GM12878 (cell line): ENCODE measurements around the gene KMT2E. TPM values are rescaled to one million over a fixed set of nuclear protein-coding genes. Genes with fewer than 3 reads are reported as not detected.

Experiments used
- ATAC-seq: fragments of 200-7000 bp; cut with Tn5 transposase; 3 replicates; pipeline ENCODE4 v1.9.1; 2020; ENCODE audit warnings: mild to moderate bottlenecking, moderate library complexity
- BruUV-seq: library from RNA; stranded (reverse); fragments of 400-500 nt; replicated peaks from 2 replicates; lab custom pipeline; 2021; lab: Mats Ljungman, UMichigan
- CTCF ChIA-PET: fragments of 300-600 bp; sonication (Branson Sonifier 250); formaldehyde crosslinking; extraction: SDS; loops from one replicate; lab custom pipeline; 2021; ENCODE audit warnings: inconsistent platforms; lab: Yijun Ruan, JAX
- POLR2A ChIA-PET: fragments of 350-600 bp; formaldehyde crosslinking; extraction: SDS; loops from one replicate; lab custom pipeline; 2021; ENCODE audit warnings: inconsistent platforms; lab: Charles Lee
- RAD21 ChIA-PET: fragments of 300-600 bp; sonication (Branson Sonifier 250); formaldehyde crosslinking; loops from one replicate; lab custom pipeline; 2023; ENCODE audit warnings: antibody characterized with exemption; ENCODE audit not compliant: unreplicated experiment; lab: Charles Lee
- SMC1A ChIA-PET: fragments of 300-600 bp; sonication (Branson Sonifier 250); formaldehyde crosslinking; loops from one replicate; lab custom pipeline; 2023; ENCODE audit not compliant: unreplicated experiment, uncharacterized antibody; lab: Charles Lee
- DNase-seq: peaks from one replicate; pipeline ENCODE4 v3.0.0-alpha.2; 2011; ENCODE audit warnings: low read depth, low spot score
- FAIRE-seq: peaks from 3 replicates; lab custom pipeline; 2011; peaks lifted over from hg19 to GRCh38; lab: Jason Lieb, UNC
- H2AFZ ChIP-seq: 2 replicates; pipeline ENCODE4 v1.6.0; 2011; ENCODE audit warnings: low read depth, low read length, control low read depth; ENCODE audit not compliant: control insufficient read depth
- H3K27ac ChIP-seq: 2 replicates; pipeline ENCODE4 v1.5.1; 2011; ENCODE audit warnings: control low read depth; ENCODE audit not compliant: control insufficient read depth, insufficient read depth
- H3K27me3 ChIP-seq, 2 experiments: replicated peaks in 1 of 2; 2 replicates each; pipeline versions ENCODE4 v1.6.0 to v1.6.1; 2011; ENCODE audit warnings: low read length in 1 of 2; ENCODE audit not compliant: control insufficient read depth in 2 of 2, insufficient read depth in 2 of 2
- H3K36me3 ChIP-seq, 2 experiments: 2 replicates each; pipeline ENCODE4 v1.5.1; 2011; ENCODE audit warnings: low read length in 1 of 2; ENCODE audit not compliant: control insufficient read depth in 2 of 2, insufficient read depth in 2 of 2
- H3K4me1 ChIP-seq: 2 replicates; pipeline ENCODE4 v1.6.1; 2011; ENCODE audit warnings: mild to moderate bottlenecking, low read length, moderate library complexity, mixed read lengths; ENCODE audit not compliant: control insufficient read depth, insufficient read depth
- H3K4me2 ChIP-seq: 2 replicates; pipeline ENCODE4 v1.6.0; 2011; ENCODE audit warnings: control low read depth; ENCODE audit not compliant: control insufficient read depth, insufficient read depth
- H3K4me3 ChIP-seq: fragments of 200-600 bp; sonication (generic); 2 replicates; pipeline ENCODE4 v1.5.1; 2016
- H3K79me2 ChIP-seq: 2 replicates; pipeline ENCODE4 v1.6.0; 2011; ENCODE audit warnings: low read length; ENCODE audit not compliant: control insufficient read depth, insufficient read depth
- H3K9ac ChIP-seq: 2 replicates; pipeline ENCODE4 v1.8.0; 2011; ENCODE audit warnings: low read length, control low read depth, mixed read lengths; ENCODE audit not compliant: control insufficient read depth, insufficient read depth
- H3K9me3 ChIP-seq: replicated peaks from 3 replicates; pipeline ENCODE4 v1.5.1; 2011; ENCODE audit warnings: mild to moderate bottlenecking, low read length; ENCODE audit not compliant: control insufficient read depth, insufficient read depth
- H4K20me1 ChIP-seq: 2 replicates; pipeline ENCODE4 v1.6.0; 2011; ENCODE audit not compliant: control insufficient read depth, insufficient read depth
- CEBPB ChIP-seq, 2 experiments: fragments of 150-350 bp in 1 of 2; IDR thresholded peaks; 2 replicates each; pipeline ENCODE4 v1.6.1; 2012 to 2014; ENCODE audit warnings: low read depth in 2 of 2, low read length in 2 of 2, borderline replicate concordance in 1 of 2, inconsistent platforms in 1 of 2
- CHD4 ChIP-seq: fragments of 200-600 bp; sonication (generic); IDR thresholded peaks from 2 replicates; pipeline ENCODE4 v1.6.1; 2016; ENCODE audit warnings: mild to moderate bottlenecking
- DPF2 ChIP-seq: fragments of 450-650 bp; IDR thresholded peaks from 2 replicates; pipeline ENCODE4 v1.6.1; 2017; ENCODE audit warnings: mild to moderate bottlenecking
- E2F4 ChIP-seq: IDR thresholded peaks from 2 replicates; pipeline ENCODE4 v1.6.1; 2012; ENCODE audit warnings: low read depth, low read length, improper control_type of control experiment
- EGR1 ChIP-seq, 2 experiments: IDR thresholded peaks; 1 replicate in 1 of 2; 2 replicates in 1 of 2; pipeline ENCODE4 v1.6.1; 2011 to 2012; ENCODE audit warnings: low read depth in 2 of 2, low read length in 2 of 2, borderline replicate concordance in 1 of 2, mild to moderate bottlenecking in 1 of 2, moderate library complexity in 1 of 2
- EZH2 ChIP-seq: IDR thresholded peaks from 2 replicates; pipeline ENCODE4 v1.6.1; 2012; ENCODE audit warnings: low read depth, mild to moderate bottlenecking, control low read depth, inconsistent platforms, low read length, borderline replicate concordance; ENCODE audit not compliant: control insufficient read depth
- GATAD2B ChIP-seq: fragments of 450-650 bp; conservative IDR thresholded peaks from 2 replicates; pipeline ENCODE4 v1.6.1; 2017; ENCODE audit warnings: low read depth, mild to moderate bottlenecking, moderate library complexity
- IRF3 ChIP-seq: fragments of 450-650 bp; IDR thresholded peaks from 2 replicates; pipeline ENCODE4 v1.6.1; 2014; ENCODE audit warnings: mild to moderate bottlenecking
- NKRF ChIP-seq: fragments of 450-650 bp; conservative IDR thresholded peaks from 2 replicates; pipeline ENCODE4 v1.6.1; 2017; ENCODE audit warnings: mild to moderate bottlenecking, moderate library complexity
- PML ChIP-seq: IDR thresholded peaks from 2 replicates; pipeline ENCODE4 v1.6.1; 2012; ENCODE audit warnings: low read length, inconsistent platforms
- POU2F2 ChIP-seq: IDR thresholded peaks from 3 replicates; pipeline ENCODE4 v1.6.1; 2011; ENCODE audit warnings: low read depth, mild to moderate bottlenecking, low read length, borderline replicate concordance
- RAD51 ChIP-seq: fragments of 450-650 bp; IDR thresholded peaks from 2 replicates; pipeline ENCODE4 v1.6.1; 2016; ENCODE audit warnings: moderate library complexity, mild to moderate bottlenecking, inconsistent platforms
- SIN3A ChIP-seq: IDR thresholded peaks from 2 replicates; pipeline ENCODE4 v1.6.1; 2012; ENCODE audit warnings: low read depth, low read length, improper control_type of control experiment
- SMC3 ChIP-seq: IDR thresholded peaks from 2 replicates; pipeline ENCODE4 v1.6.1; 2011; ENCODE audit warnings: low read length, improper control_type of control experiment, borderline replicate concordance
- USF2 ChIP-seq: IDR thresholded peaks from 2 replicates; pipeline ENCODE4 v1.6.1; 2011; ENCODE audit warnings: low read depth, low read length, improper control_type of control experiment, borderline replicate concordance
- YBX1 ChIP-seq: fragments of 450-650 bp; IDR thresholded peaks from 2 replicates; pipeline ENCODE4 v1.6.1; 2016; ENCODE audit warnings: antibody characterized with exemption
- ZNF207 ChIP-seq: fragments of 450-650 bp; IDR thresholded peaks from 2 replicates; pipeline ENCODE4 v1.6.1; 2014; ENCODE audit warnings: antibody characterized with exemption, mild to moderate bottlenecking, borderline replicate concordance
- ZNF274 ChIP-seq: IDR thresholded peaks from one replicate; pipeline ENCODE4 v1.8.0; 2011; ENCODE audit not compliant: insufficient read length, insufficient read depth
- WGBS: methylation state at CpG from one replicate; pipeline ENCODE4 v1.1.6; 2016; ENCODE audit warnings: low lambda C conversion rate; ENCODE audit not compliant: insufficient replicate concordance, insufficient coverage; ENCODE audit errors: missing lambda C conversion rate; 5-methylcytosine and 5-hydroxymethylcytosine counted together
- in situ Hi-C: fragments of 300-500 bp; cut with MboI; formaldehyde crosslinking; loops from 9 replicates; pipeline ENCODE4 v1.14.3; 2018; ENCODE audit warnings: mixed read lengths
- intact Hi-C: fragments of 100-400 bp; cut with micrococcal nuclease; formaldehyde crosslinking; loops from one replicate; pipeline ENCODE4 v1.14.2; 2022; ENCODE audit not compliant: unreplicated experiment
- polyA plus RNA-seq, 11 experiments: library from polyadenylated mRNA; depleted of rRNA in 4 of 11; unstranded in 6 of 11; stranded (reverse) in 5 of 11; fragments of >200 nt; fragmentation: Nextera tagmentation in 4 of 11; fragmentation: Illumina TruSeq in 1 of 11; extraction: Ambion mirVana in 4 of 11; extraction: Trizol in 1 of 11; gene quantifications; 1 replicate in 1 of 11; 2 replicates in 10 of 11; pipeline versions ENCODE4 v1.2.1 to v1.2.3, GENCODE V29; 2011 to 2016; ENCODE audit warnings: inconsistent platforms in 2 of 11, missing spikeins in 2 of 11, low read depth in 1 of 11
- total RNA-seq, 4 experiments: library from RNA; depleted of rRNA in 3 of 4; stranded (reverse); fragments of >200 nt in 3 of 4; fragmentation: Illumina TruSeq in 1 of 4; extraction: Trizol in 1 of 4; gene quantifications; 2 replicates each; pipeline versions ENCODE4 v1.2.1 to v1.2.3, GENCODE V29; 2013 to 2021

Gene KMT2E
- total and polyA plus RNA-seq, 10 of the 15 experiments (the other 5 are each of a cell fraction or from before 2014, with no cell fraction given) = 13.2 to 68.1 (median 34.1) TPM

GRCh38 chr7:105060923-105061322 is 46.9 kb downstream of the KMT2E start:
- no peak for ATAC-seq
- Histone ChIP-seq H3K36me3 (peaks cover 3 to 21% of the 10 kb centered on the region in 2 experiments), H2AFZ (no peak overlapping the region), H4K20me1 (0 out of 2 replicates have a peak, but pooled peaks cover 2% of the 10 kb centered on the region), H3K9me3 (no peaks in the 10 kb centered on the region), H3K79me2 (peaks cover 42% of the 10 kb centered on the region), H3K27ac (no peak overlapping the region), H3K4me2 (no peak overlapping the region), H3K27me3 (no peaks in the 10 kb centered on the region), H3K4me3 (no peak overlapping the region), H3K4me1 (no peaks in the 10 kb centered on the region), H3K9ac (no peak overlapping the region)
- ChIA-PET RAD21 (interaction anchor here (1.1 kb wide), 2 partner anchors 46 to 80 kb away, joined by 3 to 4 read pairs; no protein-coding TSS in a partner anchor), SMC1A (interaction anchor here (1.0 to 2.8 kb wide), 6 partner anchors 15 to 274 kb away, joined by 4 to 16 read pairs (median 4); no protein-coding TSS in a partner anchor), POLR2A (no interaction called here), CTCF (interaction anchor here (1.1 to 2.2 kb wide), 2 partner anchors 51 to 80 kb away, joined by 3 to 8 read pairs; no protein-coding TSS in a partner anchor)
- TF ChIP-seq SMC3 = no peak
- no peak for TF ChIP-seq GATAD2B
- TF ChIP-seq POU2F2 = no peak
- TF ChIP-seq YBX1 = no peak
- no peak for TF ChIP-seq NKRF
- TF ChIP-seq CHD4 = no peak
- TF ChIP-seq E2F4 = no peak
- no peak for TF ChIP-seq RAD51
- TF ChIP-seq IRF3 = no peak
- no peak for TF ChIP-seq ZNF207
- no peak for TF ChIP-seq EGR1 (IDR thresholded peaks at IDR 0.05; ENCODE audit: borderline replicate concordance in 1 of 2, low read depth in 2 of 2, low read length in 2 of 2)
- no peak for TF ChIP-seq PML
- TF ChIP-seq SIN3A = no peak
- no peak for TF ChIP-seq USF2
- no peak for TF ChIP-seq ZNF274
- TF ChIP-seq DPF2 = no peak
- no peak for TF ChIP-seq EZH2
- TF ChIP-seq CEBPB (IDR thresholded peaks at IDR 0.05; ENCODE audit: borderline replicate concordance in 1 of 2, low read depth in 2 of 2, low read length in 2 of 2) = no peak
- in situ Hi-C loops (no loop called here), intact Hi-C loops (no loop called here)
- FAIRE-seq = no peak
- no TSS peak for BruUV-seq
- no peak for DNase-seq
- 90% methylated on average over 3 of the region's 3 CpGs for WGBS
